HepG2 (cell line): Measurements from ENCODE around the gene HUNK. TPM values are rescaled to one million over a fixed set of nuclear protein-coding genes. Genes with fewer than 3 reads are reported as not detected.

ENCODE experiments used
- BORCS8-MEF2B ChIP-seq: sonication (generic); formaldehyde crosslinking; IDR thresholded peaks from 2 replicates; pipeline ENCODE4 v1.8.0; 2022; ENCODE audit warnings: mild to moderate bottlenecking, missing genetic modification reagents
- GABPB1 ChIP-seq: IDR thresholded peaks from 2 replicates; pipeline ENCODE4 v1.6.1; 2016; ENCODE audit warnings: mild to moderate bottlenecking, missing genetic modification reagents, moderate library complexity, missing compliant biosample characterization
- KLF16 ChIP-seq, 2 experiments: sonication (generic) in 1 of 2; formaldehyde crosslinking in 1 of 2; IDR thresholded peaks; 2 replicates each; pipeline versions ENCODE4 v1.6.1 to v1.8.0; 2016 to 2023; ENCODE audit warnings: missing genetic modification reagents in 2 of 2, missing compliant biosample characterization in 1 of 2
- MTA1 ChIP-seq: sonication (generic); formaldehyde crosslinking; IDR thresholded peaks from 2 replicates; pipeline ENCODE4 v1.4.0; 2020; ENCODE audit warnings: missing genetic modification reagents, mild to moderate bottlenecking, borderline replicate concordance
- MZF1 ChIP-seq: sonication (generic); formaldehyde crosslinking; IDR thresholded peaks from 2 replicates; pipeline ENCODE4 v1.8.1; 2023; ENCODE audit warnings: mild to moderate bottlenecking, missing genetic modification reagents, borderline replicate concordance
- NFATC3 ChIP-seq: sonication (generic); formaldehyde crosslinking; IDR thresholded peaks from 2 replicates; pipeline ENCODE4 v1.5.1; 2020; ENCODE audit warnings: mild to moderate bottlenecking, missing genetic modification reagents
- NR1H2 ChIP-seq: sonication (generic); formaldehyde crosslinking; IDR thresholded peaks from 2 replicates; pipeline ENCODE4 v1.8.1; 2022; ENCODE audit warnings: low read depth, missing genetic modification reagents, borderline replicate concordance
- RARG ChIP-seq: sonication (generic); formaldehyde crosslinking; IDR thresholded peaks from 2 replicates; pipeline ENCODE4 v1.4.0; 2020; ENCODE audit warnings: low read depth, mild to moderate bottlenecking, missing genetic modification reagents
- SNRNP70 ChIP-seq: fragments of 200-400 bp; formaldehyde crosslinking; IDR thresholded peaks from 2 replicates; pipeline ENCODE4 v1.6.1; 2017; ENCODE audit warnings: mild to moderate bottlenecking, low read depth, low read length, moderate library complexity
- YEATS4 ChIP-seq: sonication (generic); formaldehyde crosslinking; IDR thresholded peaks from 2 replicates; pipeline ENCODE4 v1.4.0; 2020; ENCODE audit warnings: missing genetic modification reagents, borderline replicate concordance
- ZIK1 ChIP-seq: sonication (generic); formaldehyde crosslinking; IDR thresholded peaks from 2 replicates; pipeline ENCODE4 v1.5.0; 2020; ENCODE audit warnings: mild to moderate bottlenecking, low read depth, missing genetic modification reagents, borderline replicate concordance
- ZNF124 ChIP-seq: sonication (generic); formaldehyde crosslinking; IDR thresholded peaks from 2 replicates; pipeline ENCODE4 v1.4.0; 2020; ENCODE audit warnings: missing genetic modification reagents
- ZNF24 ChIP-seq: fragments of 450-650 bp; IDR thresholded peaks from 2 replicates; pipeline ENCODE4 v1.6.1; 2017; ENCODE audit warnings: antibody characterized with exemption, mild to moderate bottlenecking
- ZNF737 ChIP-seq: sonication (generic); formaldehyde crosslinking; IDR thresholded peaks from 2 replicates; pipeline ENCODE4 v1.5.0; 2020; ENCODE audit warnings: missing genetic modification reagents, mild to moderate bottlenecking, borderline replicate concordance
- polyA plus RNA-seq, 8 experiments: library from polyadenylated mRNA; depleted of rRNA in 3 of 8; stranded (reverse) in 7 of 8; unstranded in 1 of 8; fragments of >200 nt; fragmentation: Illumina TruSeq in 4 of 8; extraction: Trizol in 4 of 8; gene quantifications; 2 replicates each; pipeline versions ENCODE4 v1.2.1 to v1.2.3, GENCODE V29; 2011 to 2016; ENCODE audit warnings: low read depth in 4 of 8, missing spikeins in 1 of 8, mixed read lengths in 1 of 8; ENCODE audit not compliant: insufficient read depth in 1 of 8
- total RNA-seq, 5 experiments: library from RNA; depleted of rRNA; stranded (reverse); fragments of >200 nt; fragmentation: Illumina TruSeq; extraction: Trizol; gene quantifications; 2 replicates each; pipeline ENCODE4 v1.2.3, GENCODE V29; 2016; ENCODE audit warnings: low read depth in 1 of 5
- TF ChIP-seq, protein P1 (sequence below): fragments of 450-650 bp; IDR thresholded peaks from 2 replicates; pipeline ENCODE4 v1.6.1; 2017; ENCODE audit warnings: mild to moderate bottlenecking
- TF ChIP-seq, protein P2 (sequence below): sonication (generic); formaldehyde crosslinking; IDR thresholded peaks from 2 replicates; pipeline ENCODE4 v1.5.1; 2020; ENCODE audit warnings: mild to moderate bottlenecking, missing genetic modification reagents, borderline replicate concordance
- TF ChIP-seq, protein P3 (sequence below): sonication (generic); formaldehyde crosslinking; IDR thresholded peaks from 2 replicates; pipeline ENCODE4 v1.4.0; 2020; ENCODE audit warnings: missing genetic modification reagents, borderline replicate concordance

HUNK gene
- total and polyA plus RNA-seq, 2 of the 13 experiments (the other 11 are each of a cell fraction or from before 2014, with no cell fraction given): 1.8 to 1.9 TPM

DNA sequence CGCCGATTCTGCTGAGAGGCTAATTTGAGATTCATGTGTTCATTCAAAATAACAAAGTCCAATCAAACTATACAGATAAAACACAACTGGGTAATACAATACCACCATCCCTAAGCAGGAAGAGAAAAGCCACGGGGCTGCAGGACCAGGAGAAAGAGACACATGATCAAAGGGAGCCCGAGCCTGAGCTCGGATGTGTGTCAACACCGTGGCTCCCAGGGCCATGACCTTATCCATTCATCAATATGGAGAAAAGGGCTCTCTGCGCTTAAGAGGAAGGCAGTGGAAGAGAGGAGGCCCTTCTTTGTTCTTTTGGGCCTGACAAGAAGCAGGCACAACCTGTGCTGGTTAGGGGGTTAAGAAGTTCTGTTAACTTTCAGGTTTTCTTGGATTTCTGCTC, 56.7 kb downstream of the HUNK start (continued):
- TF ChIP-seq SNRNP70 (no peak), ZNF737 (CRISPR knock-in tag) (no peak), KLF16 (CRISPR knock-in tag; IDR thresholded peaks at IDR 0.05) (peak in 1 of 2 experiments; percentile 54; a peak in 1 of 4 replicates), RARG (no peak), ZNF24 (no peak), BORCS8-MEF2B (no peak; the same call in 1 of the 2 replicates), GABPB1 (CRISPR knock-in tag) (peak; percentile 26; the same call in 1 of the 2 replicates), MTA1 (CRISPR knock-in tag) (0 out of 2 replicates have a peak, but pooled peaks have one; percentile 35), ZNF124 (CRISPR knock-in tag) (0 out of 2 replicates have a peak, but pooled peaks have one; percentile 37), NFATC3 (CRISPR knock-in tag) (no peak), NR1H2 (no peak), YEATS4 (CRISPR knock-in tag) (peak; percentile 63; the same call in 1 of the 2 replicates), MZF1 (CRISPR knock-in tag) (no peak), ZIK1 (CRISPR knock-in tag) (no peak)
- TF ChIP-seq, protein P1, sequence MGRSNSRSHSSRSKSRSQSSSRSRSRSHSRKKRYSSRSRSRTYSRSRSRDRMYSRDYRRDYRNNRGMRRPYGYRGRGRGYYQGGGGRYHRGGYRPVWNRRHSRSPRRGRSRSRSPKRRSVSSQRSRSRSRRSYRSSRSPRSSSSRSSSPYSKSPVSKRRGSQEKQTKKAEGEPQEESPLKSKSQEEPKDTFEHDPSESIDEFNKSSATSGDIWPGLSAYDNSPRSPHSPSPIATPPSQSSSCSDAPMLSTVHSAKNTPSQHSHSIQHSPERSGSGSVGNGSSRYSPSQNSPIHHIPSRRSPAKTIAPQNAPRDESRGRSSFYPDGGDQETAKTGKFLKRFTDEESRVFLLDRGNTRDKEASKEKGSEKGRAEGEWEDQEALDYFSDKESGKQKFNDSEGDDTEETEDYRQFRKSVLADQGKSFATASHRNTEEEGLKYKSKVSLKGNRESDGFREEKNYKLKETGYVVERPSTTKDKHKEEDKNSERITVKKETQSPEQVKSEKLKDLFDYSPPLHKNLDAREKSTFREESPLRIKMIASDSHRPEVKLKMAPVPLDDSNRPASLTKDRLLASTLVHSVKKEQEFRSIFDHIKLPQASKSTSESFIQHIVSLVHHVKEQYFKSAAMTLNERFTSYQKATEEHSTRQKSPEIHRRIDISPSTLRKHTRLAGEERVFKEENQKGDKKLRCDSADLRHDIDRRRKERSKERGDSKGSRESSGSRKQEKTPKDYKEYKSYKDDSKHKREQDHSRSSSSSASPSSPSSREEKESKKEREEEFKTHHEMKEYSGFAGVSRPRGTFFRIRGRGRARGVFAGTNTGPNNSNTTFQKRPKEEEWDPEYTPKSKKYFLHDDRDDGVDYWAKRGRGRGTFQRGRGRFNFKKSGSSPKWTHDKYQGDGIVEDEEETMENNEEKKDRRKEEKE: no peak
- TF ChIP-seq, protein P2, sequence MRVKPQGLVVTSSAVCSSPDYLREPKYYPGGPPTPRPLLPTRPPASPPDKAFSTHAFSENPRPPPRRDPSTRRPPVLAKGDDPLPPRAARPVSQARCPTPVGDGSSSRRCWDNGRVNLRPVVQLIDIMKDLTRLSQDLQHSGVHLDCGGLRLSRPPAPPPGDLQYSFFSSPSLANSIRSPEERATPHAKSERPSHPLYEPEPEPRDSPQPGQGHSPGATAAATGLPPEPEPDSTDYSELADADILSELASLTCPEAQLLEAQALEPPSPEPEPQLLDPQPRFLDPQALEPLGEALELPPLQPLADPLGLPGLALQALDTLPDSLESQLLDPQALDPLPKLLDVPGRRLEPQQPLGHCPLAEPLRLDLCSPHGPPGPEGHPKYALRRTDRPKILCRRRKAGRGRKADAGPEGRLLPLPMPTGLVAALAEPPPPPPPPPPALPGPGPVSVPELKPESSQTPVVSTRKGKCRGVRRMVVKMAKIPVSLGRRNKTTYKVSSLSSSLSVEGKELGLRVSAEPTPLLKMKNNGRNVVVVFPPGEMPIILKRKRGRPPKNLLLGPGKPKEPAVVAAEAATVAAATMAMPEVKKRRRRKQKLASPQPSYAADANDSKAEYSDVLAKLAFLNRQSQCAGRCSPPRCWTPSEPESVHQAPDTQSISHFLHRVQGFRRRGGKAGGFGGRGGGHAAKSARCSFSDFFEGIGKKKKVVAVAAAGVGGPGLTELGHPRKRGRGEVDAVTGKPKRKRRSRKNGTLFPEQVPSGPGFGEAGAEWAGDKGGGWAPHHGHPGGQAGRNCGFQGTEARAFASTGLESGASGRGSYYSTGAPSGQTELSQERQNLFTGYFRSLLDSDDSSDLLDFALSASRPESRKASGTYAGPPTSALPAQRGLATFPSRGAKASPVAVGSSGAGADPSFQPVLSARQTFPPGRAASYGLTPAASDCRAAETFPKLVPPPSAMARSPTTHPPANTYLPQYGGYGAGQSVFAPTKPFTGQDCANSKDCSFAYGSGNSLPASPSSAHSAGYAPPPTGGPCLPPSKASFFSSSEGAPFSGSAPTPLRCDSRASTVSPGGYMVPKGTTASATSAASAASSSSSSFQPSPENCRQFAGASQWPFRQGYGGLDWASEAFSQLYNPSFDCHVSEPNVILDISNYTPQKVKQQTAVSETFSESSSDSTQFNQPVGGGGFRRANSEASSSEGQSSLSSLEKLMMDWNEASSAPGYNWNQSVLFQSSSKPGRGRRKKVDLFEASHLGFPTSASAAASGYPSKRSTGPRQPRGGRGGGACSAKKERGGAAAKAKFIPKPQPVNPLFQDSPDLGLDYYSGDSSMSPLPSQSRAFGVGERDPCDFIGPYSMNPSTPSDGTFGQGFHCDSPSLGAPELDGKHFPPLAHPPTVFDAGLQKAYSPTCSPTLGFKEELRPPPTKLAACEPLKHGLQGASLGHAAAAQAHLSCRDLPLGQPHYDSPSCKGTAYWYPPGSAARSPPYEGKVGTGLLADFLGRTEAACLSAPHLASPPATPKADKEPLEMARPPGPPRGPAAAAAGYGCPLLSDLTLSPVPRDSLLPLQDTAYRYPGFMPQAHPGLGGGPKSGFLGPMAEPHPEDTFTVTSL: peak; percentile 97
- TF ChIP-seq, protein P3, sequence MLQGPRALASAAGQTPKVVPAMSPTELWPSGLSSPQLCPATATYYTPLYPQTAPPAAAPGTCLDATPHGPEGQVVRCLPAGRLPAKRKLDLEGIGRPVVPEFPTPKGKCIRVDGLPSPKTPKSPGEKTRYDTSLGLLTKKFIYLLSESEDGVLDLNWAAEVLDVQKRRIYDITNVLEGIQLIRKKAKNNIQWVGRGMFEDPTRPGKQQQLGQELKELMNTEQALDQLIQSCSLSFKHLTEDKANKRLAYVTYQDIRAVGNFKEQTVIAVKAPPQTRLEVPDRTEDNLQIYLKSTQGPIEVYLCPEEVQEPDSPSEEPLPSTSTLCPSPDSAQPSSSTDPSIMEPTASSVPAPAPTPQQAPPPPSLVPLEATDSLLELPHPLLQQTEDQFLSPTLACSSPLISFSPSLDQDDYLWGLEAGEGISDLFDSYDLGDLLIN: no peak
